Naive thymus-derived CD4-positive, alpha-beta T cell (primary cell): ENCODE results near the gene SRGAP1. TPM values are rescaled to one million over a fixed set of nuclear protein-coding genes. Genes with fewer than 3 reads are reported as not detected.

Source experiments
- ATAC-seq: fragments of 150-1000 bp; cut with Tn5 transposase; 2 replicates; pipeline ENCODE4 v1.10.0; 2021; ENCODE audit warnings: mild to moderate bottlenecking, moderate library complexity
- CTCF ChIA-PET: fragments of 350-600 bp; sonication (Branson Sonifier 250); formaldehyde crosslinking; loops from one replicate; lab custom pipeline; 2021; ENCODE audit warnings: antibody characterized with exemption; lab: Charles Lee
- POLR2A ChIA-PET: fragments of 350-600 bp; sonication (Branson Sonifier 250); formaldehyde crosslinking; loops from one replicate; lab custom pipeline; 2021; ENCODE audit warnings: antibody characterized with exemption, inconsistent platforms; lab: Charles Lee
- DNase-seq, 9 donors: peaks; one replicate each; pipeline versions ENCODE4 v3.0.0 to v3.0.0-alpha.2; 2020 to 2022; ENCODE audit warnings: mixed read lengths in 1 of 9
- H3K27ac ChIP-seq: one replicate; pipeline ENCODE4 v1.7.0; 2013; ENCODE audit warnings: mild to moderate bottlenecking, low read depth, low read length, moderate library complexity
- H3K27me3 ChIP-seq, 2 donors: one replicate each; pipeline ENCODE4 v1.7.0; 2013; ENCODE audit warnings: low read length in 2 of 2, mild to moderate bottlenecking in 2 of 2, moderate library complexity in 2 of 2; ENCODE audit not compliant: control insufficient read depth in 2 of 2, insufficient read depth in 2 of 2
- H3K36me3 ChIP-seq, 3 experiments: 1 replicate in 2 of 3; 2 replicates in 1 of 3; pipeline ENCODE4 v1.7.0; 2013; ENCODE audit warnings: low read length in 3 of 3, mild to moderate bottlenecking in 3 of 3, moderate library complexity in 1 of 3; ENCODE audit not compliant: insufficient read depth in 3 of 3, control insufficient read depth in 2 of 3
- H3K4me1 ChIP-seq, 2 donors: one replicate each; pipeline ENCODE4 v1.7.0; 2013; ENCODE audit warnings: low read length in 2 of 2, mild to moderate bottlenecking in 2 of 2, moderate library complexity in 1 of 2; ENCODE audit not compliant: control insufficient read depth in 2 of 2, insufficient read depth in 2 of 2
- H3K4me3 ChIP-seq: 2 replicates; pipeline ENCODE4 v1.7.0; 2013; ENCODE audit warnings: mild to moderate bottlenecking, low read length
- H3K9me3 ChIP-seq, 3 experiments: 1 replicate in 2 of 3; 2 replicates in 1 of 3; pipeline ENCODE4 v1.7.0; 2013; ENCODE audit warnings: low read length in 3 of 3; ENCODE audit not compliant: control insufficient read depth in 2 of 3
- H3K27ac Mint-ChIP-seq, 9 donors: one replicate each; pipeline ENCODE4 v1.8.0; 2020 to 2022; ENCODE audit warnings: mixed read lengths in 9 of 9, mild to moderate bottlenecking in 8 of 9, moderate library complexity in 5 of 9, inconsistent platforms in 2 of 9
- H3K27me3 Mint-ChIP-seq, 5 donors: one replicate each; pipeline ENCODE4 v1.8.0; 2021 to 2022; ENCODE audit warnings: mixed read lengths in 5 of 5, mild to moderate bottlenecking in 1 of 5
- H3K36me3 Mint-ChIP-seq, 5 donors: one replicate each; pipeline ENCODE4 v1.8.0; 2020 to 2022; ENCODE audit warnings: mixed read lengths in 5 of 5, mild to moderate bottlenecking in 3 of 5, inconsistent platforms in 1 of 5
- H3K4me1 Mint-ChIP-seq, 7 donors: one replicate each; pipeline ENCODE4 v1.8.0; 2020 to 2022; ENCODE audit warnings: mixed read lengths in 7 of 7, mild to moderate bottlenecking in 3 of 7, inconsistent platforms in 1 of 7
- H3K4me3 Mint-ChIP-seq, 10 donors: one replicate each; pipeline ENCODE4 v1.8.0; 2020 to 2022; ENCODE audit warnings: mild to moderate bottlenecking in 10 of 10, mixed read lengths in 10 of 10, moderate library complexity in 6 of 10, inconsistent platforms in 2 of 10
- H3K9me3 Mint-ChIP-seq, 11 donors: one replicate each; pipeline ENCODE4 v1.8.0; 2020 to 2022; ENCODE audit warnings: mixed read lengths in 11 of 11, mild to moderate bottlenecking in 4 of 11, inconsistent platforms in 1 of 11, moderate library complexity in 1 of 11
- intact Hi-C, 2 donors: fragments of 100-400 bp; cut with micrococcal nuclease; formaldehyde crosslinking; loops; one replicate each; pipeline ENCODE4 v1.15.1; 2023
- polyA plus RNA-seq, 2 donors: library from polyadenylated mRNA; unstranded; fragments of 300-500 nt; fragmentation: Illumina TruSeq; gene quantifications; one replicate each; pipeline ENCODE4 v1.2.3, GENCODE V29; 2021
- total RNA-seq, 6 experiments: library from RNA in 5 of 6; stranded (reverse) in 5 of 6; gene quantifications; 1 replicate in 5 of 6; 2 replicates in 1 of 6; pipeline ENCODE4 v1.2.3 and lab custom pipeline; 2021 to 2026

SRGAP1 gene
- total and polyA plus RNA-seq, 7 experiments from 2014 or later, result 0.01 to 0.47 (median 0.08) TPM

DNA sequence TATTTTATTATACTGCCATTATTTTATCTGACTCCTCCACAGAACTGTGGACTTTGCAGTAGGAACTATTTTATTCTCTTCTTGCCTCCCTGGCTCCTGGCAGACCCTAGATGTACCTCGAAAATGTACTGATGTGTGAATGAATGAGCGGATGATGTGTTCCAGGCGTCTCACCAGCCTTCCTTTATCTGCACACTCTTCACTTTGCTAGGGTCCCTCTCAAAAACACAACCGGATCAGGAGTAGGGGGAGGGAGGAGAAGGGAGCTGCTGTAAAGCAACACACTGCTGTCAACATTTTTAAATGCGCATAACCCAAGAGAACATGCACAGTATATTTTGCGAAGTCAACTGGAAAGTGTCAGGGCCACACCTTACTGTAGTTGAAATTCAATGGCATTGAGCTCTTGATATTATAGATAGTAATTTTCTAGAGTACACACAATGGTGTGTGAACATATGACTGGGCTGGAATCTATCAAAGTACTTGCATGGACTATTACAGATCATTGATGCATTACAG lies 36.3 kb downstream of the SRGAP1 start:
- H3K4me1 ChIP-seq, result no peaks in the 10 kb centered on the region
- DNase-seq (no peak), ATAC-seq (no peak)
- H3K4me3 ChIP-seq, result no peak overlapping the region
- no peaks in the 10 kb centered on the region for H3K4me1 Mint-ChIP-seq
- H3K36me3 Mint-ChIP-seq, result no peaks in the 10 kb centered on the region
- H3K27me3 Mint-ChIP-seq, result peaks cover 5 to 16% (median 10%) of the 10 kb centered on the region in 5 donors
- no peak overlapping the region for H3K27ac Mint-ChIP-seq
- no peaks in the 10 kb centered on the region for H3K36me3 ChIP-seq
- H3K27ac ChIP-seq, result no peak overlapping the region
- H3K9me3 Mint-ChIP-seq, result peaks cover 0 to 1% (median 0%) of the 10 kb centered on the region in 11 donors
- H3K27me3 ChIP-seq, result no peaks in the 10 kb centered on the region
- CTCF ChIA-PET, result no interaction called here
- no peaks in the 10 kb centered on the region for H3K9me3 ChIP-seq
- intact Hi-C loops, result no loop called here
- POLR2A ChIA-PET, result interaction anchor here (0.6 to 0.9 kb wide), 2 partner anchors 10 to 47 kb away, joined by 3 read pairs; no protein-coding TSS in a partner anchor
- no peak overlapping the region for H3K4me3 Mint-ChIP-seq

DNA sequence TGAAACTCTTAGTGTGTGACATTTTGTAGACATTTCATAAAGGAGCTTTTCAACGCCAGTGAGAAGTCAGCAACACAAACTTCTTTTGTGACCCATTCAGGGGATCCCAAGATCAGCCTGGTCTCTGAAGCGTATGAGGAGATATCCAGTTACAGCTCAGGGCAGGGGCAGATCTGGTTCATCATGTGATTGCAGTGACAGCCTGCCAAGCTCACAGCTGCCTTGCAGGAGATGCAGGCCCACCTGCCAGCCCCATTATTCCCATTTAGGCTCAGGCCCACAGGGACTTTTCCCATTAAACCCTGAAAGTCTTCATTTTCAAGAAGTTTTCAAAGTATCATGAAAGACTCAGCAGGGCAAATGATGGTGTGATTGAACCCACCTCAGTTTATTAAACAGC lies 38.3 kb downstream of the SRGAP1 start:
- Histone ChIP-seq H3K27ac (no peak overlapping the region), H3K36me3 (no peaks in the 10 kb centered on the region), H3K27me3 (no peaks in the 10 kb centered on the region), H3K4me1 (no peaks in the 10 kb centered on the region), H3K9me3 (no peaks in the 10 kb centered on the region), H3K4me3 (no peak overlapping the region)
- DNase-seq, result no peak
- no peak overlapping the region for H3K4me3 Mint-ChIP-seq
- POLR2A ChIA-PET, result no interaction called here
- peaks cover 0 to 2% (median 0%) of the 10 kb centered on the region in 5 donors for H3K36me3 Mint-ChIP-seq
- no peaks in the 10 kb centered on the region for H3K4me1 Mint-ChIP-seq
- intact Hi-C loops, result no loop called here
- H3K27me3 Mint-ChIP-seq, result peaks cover 7 to 19% (median 11%) of the 10 kb centered on the region in 5 donors
- H3K9me3 Mint-ChIP-seq, result peaks cover 0 to 1% (median 0%) of the 10 kb centered on the region in 11 donors
- H3K27ac Mint-ChIP-seq, result no peak overlapping the region
- ATAC-seq, result no peak
- CTCF ChIA-PET, result no interaction called here

DNA sequence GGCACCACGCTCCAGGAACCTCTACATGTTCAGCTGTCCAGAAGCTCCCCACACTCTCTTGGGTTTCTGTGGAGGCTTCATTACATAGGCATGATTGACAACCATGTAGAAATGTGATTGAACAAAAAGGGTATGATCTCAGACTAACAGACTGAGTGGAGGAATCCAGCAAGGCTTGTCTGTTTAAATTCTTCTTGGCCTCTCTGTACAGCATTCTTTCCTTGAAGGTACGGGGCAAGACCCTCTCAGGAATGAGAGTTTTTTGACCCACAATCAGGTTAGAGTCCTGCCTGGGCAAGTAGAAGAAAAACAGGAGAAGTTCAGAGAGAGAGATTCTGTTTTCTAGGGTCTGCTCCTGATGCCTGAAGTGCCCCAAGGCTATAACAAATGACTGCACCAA lies 40.9 kb downstream of the SRGAP1 start:
- ATAC-seq (no peak), DNase-seq (no peak)
- Histone ChIP-seq H3K27me3 (no peaks in the 10 kb centered on the region), H3K27ac (no peak overlapping the region), H3K36me3 (no peaks in the 10 kb centered on the region), H3K4me3 (no peak overlapping the region), H3K9me3 (no peaks in the 10 kb centered on the region), H3K4me1 (no peaks in the 10 kb centered on the region)
- H3K27ac Mint-ChIP-seq, result no peak overlapping the region
- H3K27me3 Mint-ChIP-seq, result peaks cover 0 to 20% (median 16%) of the 10 kb centered on the region in 5 donors
- intact Hi-C loops, result no loop called here
- CTCF ChIA-PET, result no interaction called here
- H3K36me3 Mint-ChIP-seq, result peaks cover 0 to 6% (median 0%) of the 10 kb centered on the region in 5 donors
- POLR2A ChIA-PET, result no interaction called here
- no peaks in the 10 kb centered on the region for H3K4me1 Mint-ChIP-seq
- no peaks in the 10 kb centered on the region for H3K9me3 Mint-ChIP-seq
- H3K4me3 Mint-ChIP-seq, result no peak overlapping the region

DNA sequence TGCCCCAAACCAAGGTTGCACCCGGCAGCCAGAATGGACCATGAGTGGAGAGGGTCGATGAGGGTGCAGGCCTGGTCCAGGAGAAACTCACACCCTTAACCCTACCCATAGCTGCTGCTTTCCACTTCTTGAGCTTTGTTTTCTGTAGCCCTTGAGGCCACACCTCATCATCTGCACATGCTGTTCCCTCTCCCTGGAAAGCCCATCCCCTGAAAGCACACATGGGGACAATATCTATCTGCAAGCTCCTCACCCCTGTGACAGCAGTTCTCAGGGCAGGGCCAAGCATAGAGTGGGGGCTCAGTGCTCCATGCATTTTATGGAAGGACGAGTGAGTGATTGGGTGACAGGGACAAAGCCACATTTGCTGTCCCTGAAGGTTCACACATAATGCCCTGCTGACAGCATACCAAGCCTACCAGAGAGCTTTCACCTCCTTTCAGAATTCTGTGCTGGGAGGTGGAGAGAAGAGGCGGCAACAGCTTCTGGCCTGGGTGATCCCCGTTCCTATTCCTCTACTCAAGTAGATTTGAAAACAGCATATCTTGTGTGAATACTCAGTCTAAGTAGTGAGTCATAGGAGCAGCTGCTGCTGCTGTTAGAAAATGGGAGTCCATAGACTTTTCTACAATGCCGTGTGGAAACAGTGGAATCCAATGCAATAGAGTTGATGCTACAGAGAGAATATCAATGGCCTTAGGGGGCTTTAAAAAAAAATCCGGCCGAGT lies 44.6 kb downstream of the SRGAP1 start:
- peaks cover 0 to 23% (median 6%) of the 10 kb centered on the region in 5 donors for H3K27me3 Mint-ChIP-seq

DNA sequence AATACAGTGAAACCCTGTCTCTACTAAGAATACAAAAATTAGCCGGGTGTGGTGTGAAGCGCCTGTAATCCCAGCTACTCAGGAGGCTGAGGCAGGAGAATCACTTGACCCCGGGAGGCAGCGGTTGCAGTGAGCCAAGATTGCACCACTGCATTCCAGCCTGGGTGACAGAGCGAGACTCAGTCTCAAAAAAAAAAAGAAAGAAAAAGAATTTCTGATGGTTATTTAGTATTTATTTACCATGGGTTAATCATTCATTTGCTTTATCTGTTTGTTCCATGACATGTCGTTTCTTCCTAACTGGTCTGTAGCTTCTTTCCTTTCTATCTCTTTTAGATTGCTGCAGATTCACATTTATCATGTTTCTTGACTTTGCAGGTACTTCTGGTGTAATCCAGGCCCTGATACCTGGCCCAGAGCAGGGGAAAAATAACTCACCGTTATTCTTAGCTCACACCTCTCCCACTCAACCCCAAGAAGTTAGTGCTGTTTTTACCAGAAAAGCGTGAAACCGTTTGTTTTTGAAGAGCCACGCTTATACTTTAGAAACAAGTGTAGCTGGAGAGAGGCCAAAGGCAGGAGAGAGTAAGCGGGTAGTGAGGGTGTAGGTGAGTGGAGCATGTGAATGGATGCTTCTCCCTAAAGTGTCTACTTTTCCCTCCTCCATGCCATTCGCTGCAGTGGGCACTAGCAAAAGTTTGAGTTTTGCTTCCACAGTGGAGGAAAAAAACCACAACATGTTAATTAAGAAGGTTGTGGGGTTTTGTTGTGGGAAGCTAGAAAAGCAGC lies 45.4 kb downstream of the SRGAP1 start:
- Mint-ChIP-seq H3K27me3 (peaks cover 0 to 27% (median 9%) of the 10 kb centered on the region in 5 donors), H3K9me3 (peaks cover 0 to 5% (median 0%) of the 10 kb centered on the region in 11 donors), H3K36me3 (peaks cover 0 to 11% (median 0%) of the 10 kb centered on the region in 5 donors), H3K4me1 (no peaks in the 10 kb centered on the region), H3K27ac (no peak overlapping the region), H3K4me3 (no peak overlapping the region)
- ChIA-PET POLR2A (no interaction called here), CTCF (no interaction called here)
- H3K9me3 ChIP-seq, result no peaks in the 10 kb centered on the region
- H3K36me3 ChIP-seq, result no peaks in the 10 kb centered on the region
- no peaks in the 10 kb centered on the region for H3K27me3 ChIP-seq
- DNase-seq, result no peak
- intact Hi-C loops, result no loop called here
- H3K27ac ChIP-seq, result no peak overlapping the region
- no peak overlapping the region for H3K4me3 ChIP-seq
- no peaks in the 10 kb centered on the region for H3K4me1 ChIP-seq
- no peak for ATAC-seq

More for the DNA sequence above, 44.6 kb downstream of the SRGAP1 start:
- ChIA-PET CTCF (no interaction called here), POLR2A (no interaction called here)
- DNase-seq (no peak), ATAC-seq (no peak)
- Mint-ChIP-seq H3K4me3 (no peak overlapping the region), H3K27ac (no peak overlapping the region), H3K9me3 (peaks cover 0 to 5% (median 0%) of the 10 kb centered on the region in 11 donors), H3K4me1 (no peaks in the 10 kb centered on the region), H3K36me3 (peaks cover 0 to 11% (median 0%) of the 10 kb centered on the region in 5 donors)
- Histone ChIP-seq H3K27ac (no peak overlapping the region), H3K27me3 (no peaks in the 10 kb centered on the region), H3K4me3 (no peak overlapping the region), H3K4me1 (no peaks in the 10 kb centered on the region), H3K36me3 (no peaks in the 10 kb centered on the region), H3K9me3 (no peaks in the 10 kb centered on the region)
- intact Hi-C loops, result no loop called here

DNA sequence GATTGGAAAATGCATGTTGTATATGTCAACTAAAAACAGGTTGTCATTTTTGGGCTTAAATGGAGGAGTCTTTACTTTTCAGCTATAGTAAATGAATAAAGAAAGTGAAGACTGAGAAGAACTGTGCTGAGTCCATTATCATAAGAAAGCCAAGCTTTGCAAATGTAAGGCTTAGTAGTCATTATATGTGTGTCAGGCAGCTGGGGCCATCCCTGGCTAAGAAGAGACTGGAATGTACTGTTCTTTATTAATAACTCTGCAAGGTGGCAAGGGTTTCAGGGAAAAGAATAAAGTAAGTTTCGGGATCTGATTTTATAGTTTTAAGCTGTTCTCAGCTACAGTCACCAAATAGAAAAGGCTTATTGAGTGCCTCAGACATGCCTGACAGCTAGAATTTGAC lies 48.7 kb downstream of the SRGAP1 start:
- Histone ChIP-seq H3K27ac (no peak overlapping the region), H3K9me3 (no peaks in the 10 kb centered on the region), H3K4me3 (no peak overlapping the region), H3K27me3 (no peaks in the 10 kb centered on the region), H3K4me1 (no peaks in the 10 kb centered on the region), H3K36me3 (no peaks in the 10 kb centered on the region)
- Mint-ChIP-seq H3K4me1 (no peaks in the 10 kb centered on the region), H3K9me3 (peaks cover 0 to 5% (median 0%) of the 10 kb centered on the region in 11 donors), H3K27me3 (peaks cover 0 to 25% (median 9%) of the 10 kb centered on the region in 5 donors), H3K4me3 (no peak overlapping the region), H3K36me3 (peaks cover 0 to 6% (median 0%) of the 10 kb centered on the region in 5 donors), H3K27ac (no peak overlapping the region)
- intact Hi-C loops, result no loop called here
- CTCF ChIA-PET, result interaction anchor here (0.7 kb wide), 1 partner anchor 80 kb away, joined by 5 read pairs; no protein-coding TSS in a partner anchor
- ATAC-seq (no peak), DNase-seq (no peak)
- POLR2A ChIA-PET, result no interaction called here
